HL-60 (cell line): ENCODE results near the gene UPF2.

Experiments
- DNase-seq, 2 experiments: peaks; one replicate each; pipeline ENCODE4 v3.0.0-alpha.2; 2010 to 2020; ENCODE audit warnings: low read depth in 1 of 2, low spot score in 1 of 2
- H3K27ac ChIP-seq: fragments of 250-450 bp; sonication (Bioruptor Pico); replicated peaks from 2 replicates; pipeline ENCODE4 v1.5.1; 2020; ENCODE audit warnings: mild to moderate bottlenecking, moderate library complexity
- H3K27me3 ChIP-seq: fragments of 250-450 bp; sonication (Bioruptor Pico); 2 replicates; pipeline ENCODE4 v1.5.1; 2021; ENCODE audit warnings: mild to moderate bottlenecking, moderate library complexity; ENCODE audit not compliant: insufficient read depth, poor library complexity, severe bottlenecking
- H3K4me3 ChIP-seq: replicated peaks from 2 replicates; pipeline ENCODE4 v1.5.1; 2011; ENCODE audit warnings: mild to moderate bottlenecking, control low read depth, low read length; ENCODE audit not compliant: insufficient read depth
- GABPA ChIP-seq: IDR thresholded peaks from 2 replicates; pipeline ENCODE4 v1.6.1; 2012; ENCODE audit warnings: low read depth
- POLR2AphosphoS5 ChIP-seq: IDR thresholded peaks from 2 replicates; pipeline ENCODE4 v1.6.1; 2012; ENCODE audit warnings: low read depth
- SPI1 ChIP-seq: IDR thresholded peaks from 2 replicates; pipeline ENCODE4 v1.6.1; 2012; ENCODE audit warnings: low read depth, mild to moderate bottlenecking, borderline replicate concordance
- long read RNA-seq: library from polyadenylated mRNA; unstranded; transcript quantifications from one replicate; pipeline ENCODE4 v2.0.0, GENCODE V29; 2020
- TF ChIP-seq, protein P1 (sequence below): IDR thresholded peaks from one replicate; pipeline ENCODE4 v1.5.1; 2011; ENCODE audit warnings: low read length, control low read depth, inconsistent platforms; ENCODE audit not compliant: insufficient read depth
- TF ChIP-seq, protein P2 (sequence below): IDR thresholded peaks from 2 replicates; pipeline ENCODE4 v1.6.1; 2012; ENCODE audit warnings: low read depth; ENCODE audit not compliant: insufficient replicate concordance

The UPF2 gene
- long read RNA-seq, partial matches to known transcripts, result 15 of 20 reads
- long read RNA-seq, other reads (novel, unspliced or antisense), result 4 of 20 reads

DNA sequence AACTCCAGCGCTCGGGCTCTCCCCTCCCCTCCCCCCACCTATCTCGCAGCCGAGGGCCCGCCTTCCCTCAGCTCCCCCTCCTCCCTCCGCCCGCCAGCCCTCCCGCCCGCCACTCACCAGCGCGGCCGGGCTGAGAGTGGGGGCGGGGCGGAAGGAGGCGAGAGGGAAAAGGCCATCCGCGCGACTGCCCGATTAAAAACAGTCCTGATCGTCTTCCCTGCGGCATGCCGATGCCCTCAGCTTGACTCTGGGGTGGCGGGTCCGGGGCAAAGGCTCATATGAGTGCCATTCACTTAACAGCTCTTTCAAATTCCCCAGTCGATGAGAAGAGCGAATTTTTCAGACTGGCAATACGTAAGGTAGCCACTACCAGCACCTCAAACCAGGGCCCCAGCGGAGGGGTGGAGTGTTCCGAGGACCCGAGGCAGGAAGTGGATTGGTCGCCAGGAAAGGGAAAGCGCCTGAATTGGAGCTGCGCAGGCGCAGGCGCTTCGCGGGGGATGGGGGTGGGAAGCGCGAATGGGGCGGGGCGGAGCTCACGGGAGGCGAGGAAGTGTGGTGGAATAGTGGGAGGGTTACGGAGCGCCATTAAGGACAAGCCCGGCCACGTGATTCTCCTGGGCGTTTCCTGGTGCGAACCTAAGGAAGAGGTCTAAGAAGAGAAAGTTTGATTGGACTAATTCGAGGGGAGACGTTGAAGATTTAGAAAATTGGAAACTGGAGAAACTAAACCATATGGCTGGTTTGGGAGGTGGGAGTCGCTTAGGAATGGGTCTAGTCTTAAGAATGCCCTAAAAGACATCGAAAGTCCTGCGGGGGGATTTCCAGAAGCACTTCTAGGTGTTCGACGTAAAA is at the start of gene UPF2:
Gene UPF2 (minus strand): TSS at position 13 of the 855 bp plus-strand sequence. CDS start 7,386 bp downstream, outside the sequence.
- TF ChIP-seq, protein P1, sequence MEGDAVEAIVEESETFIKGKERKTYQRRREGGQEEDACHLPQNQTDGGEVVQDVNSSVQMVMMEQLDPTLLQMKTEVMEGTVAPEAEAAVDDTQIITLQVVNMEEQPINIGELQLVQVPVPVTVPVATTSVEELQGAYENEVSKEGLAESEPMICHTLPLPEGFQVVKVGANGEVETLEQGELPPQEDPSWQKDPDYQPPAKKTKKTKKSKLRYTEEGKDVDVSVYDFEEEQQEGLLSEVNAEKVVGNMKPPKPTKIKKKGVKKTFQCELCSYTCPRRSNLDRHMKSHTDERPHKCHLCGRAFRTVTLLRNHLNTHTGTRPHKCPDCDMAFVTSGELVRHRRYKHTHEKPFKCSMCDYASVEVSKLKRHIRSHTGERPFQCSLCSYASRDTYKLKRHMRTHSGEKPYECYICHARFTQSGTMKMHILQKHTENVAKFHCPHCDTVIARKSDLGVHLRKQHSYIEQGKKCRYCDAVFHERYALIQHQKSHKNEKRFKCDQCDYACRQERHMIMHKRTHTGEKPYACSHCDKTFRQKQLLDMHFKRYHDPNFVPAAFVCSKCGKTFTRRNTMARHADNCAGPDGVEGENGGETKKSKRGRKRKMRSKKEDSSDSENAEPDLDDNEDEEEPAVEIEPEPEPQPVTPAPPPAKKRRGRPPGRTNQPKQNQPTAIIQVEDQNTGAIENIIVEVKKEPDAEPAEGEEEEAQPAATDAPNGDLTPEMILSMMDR, result no peak
- TF ChIP-seq GABPA, result no peak
- TF ChIP-seq SPI1, result peak; percentile 53; the same call in 1 of the 2 replicates
- DNase-seq, result peak; percentile 93 to 94
- Histone ChIP-seq H3K27me3 (no peaks in the 10 kb centered on the region), H3K4me3 (peak within 1 kb of the TSS; percentile 74), H3K27ac (peak within 1 kb of the TSS; percentile 100)

DNA sequence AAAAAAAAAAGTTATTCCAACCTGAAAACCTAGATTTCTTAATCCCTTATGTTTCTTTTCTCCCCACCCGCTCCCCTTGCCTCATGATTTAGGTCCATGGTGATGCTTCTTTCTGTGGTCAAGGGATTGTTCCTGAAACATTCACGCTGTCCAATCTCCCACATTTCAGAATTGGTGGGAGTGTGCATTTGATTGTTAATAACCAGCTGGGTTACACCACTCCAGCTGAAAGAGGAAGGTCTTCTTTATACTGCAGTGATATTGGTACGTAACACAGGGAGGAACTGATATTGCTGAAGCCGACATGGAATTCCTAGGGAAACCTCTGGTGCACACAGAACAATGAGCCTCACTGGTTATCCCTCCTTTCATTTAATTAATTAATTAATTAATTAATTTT is 48.8 kb upstream of the UPF2 start:
- TF ChIP-seq SPI1, result no peak
- TF ChIP-seq, protein P2, sequence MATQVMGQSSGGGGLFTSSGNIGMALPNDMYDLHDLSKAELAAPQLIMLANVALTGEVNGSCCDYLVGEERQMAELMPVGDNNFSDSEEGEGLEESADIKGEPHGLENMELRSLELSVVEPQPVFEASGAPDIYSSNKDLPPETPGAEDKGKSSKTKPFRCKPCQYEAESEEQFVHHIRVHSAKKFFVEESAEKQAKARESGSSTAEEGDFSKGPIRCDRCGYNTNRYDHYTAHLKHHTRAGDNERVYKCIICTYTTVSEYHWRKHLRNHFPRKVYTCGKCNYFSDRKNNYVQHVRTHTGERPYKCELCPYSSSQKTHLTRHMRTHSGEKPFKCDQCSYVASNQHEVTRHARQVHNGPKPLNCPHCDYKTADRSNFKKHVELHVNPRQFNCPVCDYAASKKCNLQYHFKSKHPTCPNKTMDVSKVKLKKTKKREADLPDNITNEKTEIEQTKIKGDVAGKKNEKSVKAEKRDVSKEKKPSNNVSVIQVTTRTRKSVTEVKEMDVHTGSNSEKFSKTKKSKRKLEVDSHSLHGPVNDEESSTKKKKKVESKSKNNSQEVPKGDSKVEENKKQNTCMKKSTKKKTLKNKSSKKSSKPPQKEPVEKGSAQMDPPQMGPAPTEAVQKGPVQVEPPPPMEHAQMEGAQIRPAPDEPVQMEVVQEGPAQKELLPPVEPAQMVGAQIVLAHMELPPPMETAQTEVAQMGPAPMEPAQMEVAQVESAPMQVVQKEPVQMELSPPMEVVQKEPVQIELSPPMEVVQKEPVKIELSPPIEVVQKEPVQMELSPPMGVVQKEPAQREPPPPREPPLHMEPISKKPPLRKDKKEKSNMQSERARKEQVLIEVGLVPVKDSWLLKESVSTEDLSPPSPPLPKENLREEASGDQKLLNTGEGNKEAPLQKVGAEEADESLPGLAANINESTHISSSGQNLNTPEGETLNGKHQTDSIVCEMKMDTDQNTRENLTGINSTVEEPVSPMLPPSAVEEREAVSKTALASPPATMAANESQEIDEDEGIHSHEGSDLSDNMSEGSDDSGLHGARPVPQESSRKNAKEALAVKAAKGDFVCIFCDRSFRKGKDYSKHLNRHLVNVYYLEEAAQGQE, result no peak
- TF ChIP-seq POLR2AphosphoS5, result no peak
- TF ChIP-seq, protein P1, result no peak
- no peak for TF ChIP-seq GABPA
- H3K27ac ChIP-seq, result no peak overlapping the region
- no peak for DNase-seq
- no peaks in the 10 kb centered on the region for H3K27me3 ChIP-seq
- H3K4me3 ChIP-seq, result no peak overlapping the region

- DNase-seq, result no peak
Measured at GRCh38 chr10:12088919-12089318, 46.3 kb upstream of the UPF2 start.

More at GRCh38 chr10:12088919-12089318, 46.3 kb upstream of the UPF2 start:
- H3K27me3 ChIP-seq, result no peaks in the 10 kb centered on the region
- H3K27ac ChIP-seq, result no peak overlapping the region
- TF ChIP-seq, protein P1, result no peak
- TF ChIP-seq POLR2AphosphoS5 (no peak), SPI1 (no peak), GABPA (no peak)
- TF ChIP-seq, protein P2, result no peak
- no peak overlapping the region for H3K4me3 ChIP-seq
